Stimulated activated CD4-positive, alpha-beta T cell treated with anti-CD3 and anti-CD28 coated beads, Interleukin-4, amount 100 ng/mL, for 24 hours (primary cell): ENCODE measurements around the gene LEPROT.
"Not testable (repeated sequence)": the region's sequence is repeated elsewhere in the genome, so short reads cannot be mapped to it uniquely, and the experiment has no call there.

Experiments
- DNase-seq: peaks from one replicate; pipeline ENCODE4 v3.0.0-alpha.2; 2020

LEPROT gene

GRCh38 chr1:65441464-65441863 lies 21.0 kb downstream of the LEPROT start:
- no peak for DNase-seq

- DNase-seq, result no peak
Observed at GRCh38 chr1:65442442-65442841, 22.0 kb downstream of the LEPROT start.

GRCh38 chr1:65443647-65444046 lies 23.2 kb downstream of the LEPROT start:
- DNase-seq, result no peak

GRCh38 chr1:65444128-65444640 lies 23.7 kb downstream of the LEPROT start:
- no peak for DNase-seq

GRCh38 chr1:65445837-65446236 lies 25.4 kb downstream of the LEPROT start:
- DNase-seq, result no peak

- no peak for DNase-seq
Observed at GRCh38 chr1:65449214-65449823, 28.9 kb downstream of the LEPROT start.

- not testable (repeated sequence) for DNase-seq
Observed at GRCh38 chr1:65455678-65456077, 35.2 kb downstream of the LEPROT start.

GRCh38 chr1:65456481-65456880 lies 36.0 kb downstream of the LEPROT start:
- no peak for DNase-seq

GRCh38 chr1:65457868-65458267 lies 37.4 kb downstream of the LEPROT start:
- DNase-seq, result no peak

GRCh38 chr1:65458730-65459396 lies 38.4 kb downstream of the LEPROT start:
- no peak for DNase-seq

- no peak for DNase-seq
Observed at GRCh38 chr1:65459397-65459768, 38.9 kb downstream of the LEPROT start.

- not testable (repeated sequence) for DNase-seq
Observed at GRCh38 chr1:65465837-65466236, 45.4 kb downstream of the LEPROT start.

- no peak for DNase-seq
Observed at GRCh38 chr1:65467536-65467935, 47.1 kb downstream of the LEPROT start.

GRCh38 chr1:65469126-65469888 lies 48.8 kb downstream of the LEPROT start:
- DNase-seq, result no peak

GRCh38 chr1:65469889-65470340 lies 49.4 kb downstream of the LEPROT start:
- no peak for DNase-seq

- DNase-seq, result no peak
Observed at GRCh38 chr1:65470766-65471165, 50.3 kb downstream of the LEPROT start.

- no peak for DNase-seq
Observed at GRCh38 chr1:65471213-65471833, 50.9 kb downstream of the LEPROT start.

GRCh38 chr1:65471861-65472332 lies 51.4 kb downstream of the LEPROT start:
- DNase-seq, result no peak

GRCh38 chr1:65476327-65476726 lies 55.9 kb downstream of the LEPROT start:
- no peak for DNase-seq

- DNase-seq, result no peak
Observed at GRCh38 chr1:65477414-65478378, 57.2 kb downstream of the LEPROT start.

GRCh38 chr1:65478379-65479026 lies 58.0 kb downstream of the LEPROT start:
- DNase-seq, result no peak
